Right lobe of liver (tissue), 4 donors: ENCODE measurements around the gene CKAP5.

ENCODE experiments used
- POLR2A ChIP-seq: fragments of 450-650 bp; IDR thresholded peaks from one replicate; pipeline ENCODE4 v1.6.1; 2017; ENCODE audit warnings: antibody characterized with exemption, mild to moderate bottlenecking
- TF ChIP-seq, protein P1 (sequence below), 4 donors: fragments of 200-600 bp in 3 of 4; fragments of 450-650 bp in 1 of 4; IDR thresholded peaks; one replicate each; pipeline versions ENCODE4 v1.5.1 to v1.8.0; 2016 to 2022; ENCODE audit warnings: antibody characterized with exemption in 4 of 4, mild to moderate bottlenecking in 2 of 4
- donor health status: DM: no; HTN: no; CAD: no.
- donor health status: DM: no; HTN: no; CAD: no.
- donor health status: DM: no; HTN: yes; CAD: no.

DNA sequence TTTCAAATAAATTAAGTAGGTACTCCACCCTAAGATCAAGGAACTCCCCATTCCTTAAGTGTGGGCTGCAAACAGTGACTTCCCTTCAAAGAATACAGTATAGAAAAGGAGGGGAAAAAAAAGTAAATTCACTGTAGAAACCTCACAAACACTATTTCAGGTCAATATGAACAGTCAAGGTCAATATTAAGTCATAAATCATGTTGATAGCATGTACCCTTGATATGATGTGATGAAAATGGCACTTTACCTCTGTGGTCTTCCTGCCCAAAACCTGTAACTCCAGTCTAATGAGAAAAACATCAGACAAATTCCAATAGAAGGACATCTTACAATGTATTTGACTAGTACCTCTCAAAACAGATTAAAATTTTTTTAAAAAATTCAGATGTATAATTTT, 8.2 kb downstream of the CKAP5 start:
- TF ChIP-seq, protein P1, sequence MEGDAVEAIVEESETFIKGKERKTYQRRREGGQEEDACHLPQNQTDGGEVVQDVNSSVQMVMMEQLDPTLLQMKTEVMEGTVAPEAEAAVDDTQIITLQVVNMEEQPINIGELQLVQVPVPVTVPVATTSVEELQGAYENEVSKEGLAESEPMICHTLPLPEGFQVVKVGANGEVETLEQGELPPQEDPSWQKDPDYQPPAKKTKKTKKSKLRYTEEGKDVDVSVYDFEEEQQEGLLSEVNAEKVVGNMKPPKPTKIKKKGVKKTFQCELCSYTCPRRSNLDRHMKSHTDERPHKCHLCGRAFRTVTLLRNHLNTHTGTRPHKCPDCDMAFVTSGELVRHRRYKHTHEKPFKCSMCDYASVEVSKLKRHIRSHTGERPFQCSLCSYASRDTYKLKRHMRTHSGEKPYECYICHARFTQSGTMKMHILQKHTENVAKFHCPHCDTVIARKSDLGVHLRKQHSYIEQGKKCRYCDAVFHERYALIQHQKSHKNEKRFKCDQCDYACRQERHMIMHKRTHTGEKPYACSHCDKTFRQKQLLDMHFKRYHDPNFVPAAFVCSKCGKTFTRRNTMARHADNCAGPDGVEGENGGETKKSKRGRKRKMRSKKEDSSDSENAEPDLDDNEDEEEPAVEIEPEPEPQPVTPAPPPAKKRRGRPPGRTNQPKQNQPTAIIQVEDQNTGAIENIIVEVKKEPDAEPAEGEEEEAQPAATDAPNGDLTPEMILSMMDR (IDR thresholded peaks at IDR 0.05): no peak
- TF ChIP-seq POLR2A: no peak
